Uterus (tissue), 4 donors: ENCODE data around the gene AADACL4. TPM values are rescaled to one million over a fixed set of nuclear protein-coding genes. Genes with fewer than 3 reads are reported as not detected.
A peak's percentile ranks its signal among the peaks of the same experiment; 100 is the strongest.

Source experiments
- DNase-seq, 2 donors: peaks; one replicate each; pipeline ENCODE4 v3.0.0-alpha.2; 2019 to 2020
- H3K27ac ChIP-seq, 2 donors: fragments of 200-600 bp; sonication (generic); 1 replicate in 1 of 2; 2 replicates in 1 of 2; pipeline ENCODE4 v1.5.1; 2016 to 2018
- H3K27me3 ChIP-seq, 2 donors: fragments of 200-600 bp; sonication (generic); one replicate each; pipeline ENCODE4 v1.5.1; 2018 to 2019; ENCODE audit warnings: control low read depth in 1 of 2
- H3K36me3 ChIP-seq, 2 donors: fragments of 200-600 bp; sonication (generic); one replicate each; pipeline ENCODE4 v1.5.1; 2019; ENCODE audit warnings: control low read depth in 1 of 2
- H3K4me1 ChIP-seq, 2 donors: fragments of 200-600 bp; sonication (generic); one replicate each; pipeline ENCODE4 v1.5.1; 2018 to 2019; ENCODE audit warnings: control low read depth in 1 of 2
- H3K4me3 ChIP-seq, 2 donors: fragments of 200-600 bp; sonication (generic); 1 replicate in 1 of 2; 2 replicates in 1 of 2; pipeline ENCODE4 v1.5.1; 2018 to 2019; ENCODE audit warnings: mild to moderate bottlenecking in 1 of 2
- H3K9me3 ChIP-seq, 2 donors: fragments of 200-600 bp; sonication (generic); one replicate each; pipeline ENCODE4 v1.5.1; 2019; ENCODE audit warnings: control low read depth in 1 of 2
- CTCF ChIP-seq, 4 experiments: fragments of 200-600 bp in 2 of 4; fragments of 450-650 bp in 2 of 4; sonication (generic) in 2 of 4; IDR thresholded peaks; one replicate each; pipeline ENCODE4 v1.5.1; 2016 to 2019; ENCODE audit warnings: antibody characterized with exemption in 4 of 4, mild to moderate bottlenecking in 2 of 4, moderate library complexity in 1 of 4
- POLR2A ChIP-seq, 2 donors: fragments of 450-650 bp; IDR thresholded peaks; one replicate each; pipeline ENCODE4 v1.6.1; 2016; ENCODE audit warnings: antibody characterized with exemption in 2 of 2, mild to moderate bottlenecking in 1 of 2, moderate library complexity in 1 of 2
- intact Hi-C: fragments of 100-400 bp; cut with DNase I; formaldehyde crosslinking; loops from one replicate; pipeline ENCODE4 v1.15.1; 2023; ENCODE audit warnings: low total_unique reads
- total RNA-seq, 4 donors: library from RNA; depleted of rRNA in 3 of 4; stranded (reverse); fragments of >200 nt in 3 of 4; gene quantifications; one replicate each; pipeline versions ENCODE4 v1.1.0 to v1.2.4, GENCODE V29; 2014 to 2023
- donor health status: DM: yes; HTN: yes; CAD: no.

AADACL4 gene
- total RNA-seq, 4 donors from 2014 or later: 0.14 to 0.46 TPM; not detected in 2

- H3K9me3 ChIP-seq: no peaks in the 10 kb centered on the region
- peak overlapping the region; percentile 93 to 94 for H3K27ac ChIP-seq
- no peaks in the 10 kb centered on the region for H3K27me3 ChIP-seq
- H3K36me3 ChIP-seq: no peaks in the 10 kb centered on the region
- H3K4me3 ChIP-seq: peak overlapping the region; percentile 57 to 74
- DNase-seq: no peak
- intact Hi-C loops: no loop called here
- TF ChIP-seq CTCF (IDR thresholded peaks at IDR 0.05) (no peak), POLR2A (IDR thresholded peaks at IDR 0.05) (no peak)
- H3K4me1 ChIP-seq: peaks cover 0 to 12% of the 10 kb centered on the region in 2 donors
These were observed 25.3 kb upstream of the AADACL4 start for GRCh38 chr1:12618661-12618964.

- Histone ChIP-seq H3K36me3 (no peaks in the 10 kb centered on the region), H3K9me3 (no peaks in the 10 kb centered on the region), H3K27ac (peak overlapping the region; percentile 93 to 94), H3K4me1 (peaks cover 0 to 12% of the 10 kb centered on the region in 2 donors), H3K4me3 (peak overlapping the region; percentile 57 to 74), H3K27me3 (no peaks in the 10 kb centered on the region)
- peak; percentile 77 to 78 for DNase-seq
- intact Hi-C loops: no loop called here
- no peak for TF ChIP-seq POLR2A (IDR thresholded peaks at IDR 0.05)
- peak in 1 of 4 experiments; percentile 28 for TF ChIP-seq CTCF (IDR thresholded peaks at IDR 0.05)
These were observed 24.7 kb upstream of the AADACL4 start for GRCh38 chr1:12618965-12619791.

DNA sequence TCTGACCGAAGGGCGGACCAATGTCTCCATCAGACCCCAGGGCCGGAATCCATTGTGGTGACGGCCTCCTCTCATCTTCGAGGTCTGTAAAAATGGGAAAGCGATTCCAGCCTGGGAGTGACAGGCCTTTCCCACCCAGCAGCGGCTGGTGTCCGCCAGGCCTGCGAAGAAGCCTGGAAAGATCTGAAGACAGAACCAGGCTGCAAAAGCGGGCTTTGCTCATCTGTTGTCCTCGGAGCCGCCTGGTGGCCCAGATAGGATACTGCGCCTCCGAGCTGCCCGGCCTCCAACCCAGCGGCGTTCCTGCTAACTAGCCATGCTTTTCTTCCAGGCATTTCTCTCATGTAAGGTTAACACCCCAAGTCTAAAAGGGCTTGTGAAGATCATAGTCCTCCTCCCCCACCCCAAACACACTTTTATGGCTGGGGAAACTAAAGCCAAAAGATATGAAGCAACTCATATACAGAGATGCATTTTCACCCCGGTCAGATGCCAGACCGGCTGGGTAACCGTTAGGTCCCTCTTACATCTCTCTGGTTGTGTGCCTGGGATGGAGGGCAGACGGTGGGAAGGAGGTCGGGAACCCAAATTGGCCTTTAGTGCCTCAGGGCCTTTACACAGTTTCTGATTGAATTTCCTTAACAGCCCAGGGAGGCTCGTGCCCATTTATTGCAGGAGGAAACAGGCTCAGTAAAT, 23.9 kb upstream of the AADACL4 start:
- peak in 1 of 2 donors; percentile 16 for TF ChIP-seq POLR2A (IDR thresholded peaks at IDR 0.05)
- TF ChIP-seq CTCF (IDR thresholded peaks at IDR 0.05): peak; percentile 94 to 97 (median 94)
- H3K4me3 ChIP-seq: no peak overlapping the region
- H3K9me3 ChIP-seq: no peaks in the 10 kb centered on the region
- DNase-seq: peak; percentile 90
- H3K27me3 ChIP-seq: no peaks in the 10 kb centered on the region
- H3K27ac ChIP-seq: peak overlapping the region; percentile 93 to 94
- H3K36me3 ChIP-seq: no peaks in the 10 kb centered on the region
- H3K4me1 ChIP-seq: peaks cover 0 to 12% of the 10 kb centered on the region in 2 donors
- intact Hi-C loops: loop anchor here (5.0 kb wide), 1 partner anchor 213 kb away; no protein-coding TSS in a partner anchor

DNA sequence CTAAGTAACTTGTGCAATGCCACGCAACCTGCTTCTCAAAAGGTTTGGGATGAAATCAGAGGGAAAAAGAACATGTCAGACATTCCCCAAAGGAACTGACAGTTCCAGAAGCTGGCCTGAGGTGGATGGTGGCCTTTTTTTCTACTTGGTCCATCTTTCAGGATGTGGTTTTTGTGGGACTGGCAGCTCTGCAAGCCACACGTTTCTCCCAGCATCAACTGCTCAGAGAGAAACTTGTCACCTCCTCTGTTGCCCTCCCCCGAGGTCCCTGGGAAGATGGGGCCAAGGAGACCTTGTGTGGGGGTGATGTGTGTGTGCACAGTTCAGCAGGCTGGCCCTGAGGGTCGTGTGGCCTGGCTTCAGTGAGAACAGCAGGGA, 23.4 kb upstream of the AADACL4 start:
- no peak overlapping the region for H3K4me3 ChIP-seq
- peaks cover 0 to 12% of the 10 kb centered on the region in 2 donors for H3K4me1 ChIP-seq
- no peak for TF ChIP-seq CTCF (IDR thresholded peaks at IDR 0.05)
- H3K27ac ChIP-seq: peak overlapping the region; percentile 93 to 94
- DNase-seq: no peak
- H3K36me3 ChIP-seq: no peaks in the 10 kb centered on the region
- no peaks in the 10 kb centered on the region for H3K9me3 ChIP-seq
- no peaks in the 10 kb centered on the region for H3K27me3 ChIP-seq
- intact Hi-C loops: loop anchor here (5.0 kb wide), 1 partner anchor 213 kb away; no protein-coding TSS in a partner anchor

DNA sequence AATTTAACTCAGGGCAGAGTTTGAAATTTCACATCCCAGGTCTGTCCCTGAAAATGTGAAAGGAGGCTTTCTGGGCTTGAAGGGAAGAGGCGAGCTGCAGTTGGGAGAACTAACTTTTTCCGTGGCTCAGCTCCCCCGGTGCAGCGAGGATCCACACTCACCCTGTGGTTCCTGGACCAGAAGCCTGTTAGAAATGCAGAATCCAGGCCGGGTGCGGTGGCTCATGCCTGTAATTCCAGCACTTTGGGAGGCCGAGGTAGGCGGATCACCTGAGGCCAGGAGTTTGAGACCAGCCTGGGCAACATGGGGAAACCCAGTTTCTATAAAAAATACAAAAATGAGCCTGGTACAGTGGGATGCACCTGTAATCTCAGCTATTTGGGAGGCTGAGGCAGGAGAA, 23.0 kb upstream of the AADACL4 start:
- no peaks in the 10 kb centered on the region for H3K27me3 ChIP-seq
- intact Hi-C loops: loop anchor here (5.0 kb wide), 1 partner anchor 214 kb away; no protein-coding TSS in a partner anchor
- no peak for TF ChIP-seq POLR2A (IDR thresholded peaks at IDR 0.05)
- TF ChIP-seq CTCF (IDR thresholded peaks at IDR 0.05): no peak
- peak overlapping the region; percentile 2 to 94 for H3K27ac ChIP-seq
- peaks cover 0 to 12% of the 10 kb centered on the region in 2 donors for H3K4me1 ChIP-seq
- H3K36me3 ChIP-seq: no peaks in the 10 kb centered on the region
- H3K4me3 ChIP-seq: no peak overlapping the region
- no peaks in the 10 kb centered on the region for H3K9me3 ChIP-seq
- no peak for DNase-seq
